ENCODE data around the gene CDH23. TPM values are rescaled to one million over a fixed set of nuclear protein-coding genes. Genes with fewer than 3 reads are reported as not detected.
A peak's percentile ranks its signal among the peaks of the same experiment; 100 is the strongest.

Gene CDH23
- polyA plus RNA-seq, 1 donor from 2014 or later: 6.6 TPM

DNA sequence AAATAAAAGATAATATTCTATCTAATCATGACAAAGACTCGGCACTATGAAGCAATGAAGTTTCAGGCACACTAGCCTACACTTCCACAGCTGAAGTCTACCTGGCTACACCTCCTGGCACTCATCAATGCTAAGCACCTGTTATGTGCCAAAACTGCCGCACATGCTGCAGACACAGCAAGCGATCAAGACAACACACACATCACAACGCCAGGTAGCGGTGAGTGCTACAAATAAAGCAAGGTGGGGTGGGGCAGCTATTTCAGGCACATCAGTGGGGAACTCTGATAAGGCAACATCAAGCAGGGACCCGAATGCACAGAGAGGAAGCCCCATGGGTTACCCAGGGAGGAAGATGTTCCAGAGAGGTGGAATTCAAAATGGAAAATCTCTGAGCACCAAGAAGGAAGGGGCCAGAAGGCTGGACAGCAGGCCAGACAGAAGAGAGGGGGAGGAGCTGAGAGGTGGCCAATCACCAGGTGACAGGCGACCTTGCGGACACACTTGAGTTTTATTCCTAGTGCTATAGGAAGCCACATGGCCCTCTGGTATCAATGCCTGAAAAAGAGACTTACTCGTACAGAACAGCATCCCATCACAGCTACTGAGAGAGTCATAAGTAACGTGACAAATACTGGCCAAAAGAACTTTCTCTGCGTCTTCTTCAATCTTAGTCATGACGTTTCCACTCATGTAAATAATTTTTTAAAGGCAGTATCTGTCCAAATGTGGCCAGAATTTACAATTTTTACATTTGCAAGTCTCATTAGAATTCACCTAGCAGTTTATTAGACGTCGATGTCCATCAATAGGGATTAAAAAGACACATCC, 446.4 kb downstream of the CDH23 start:
- Histone ChIP-seq H3K4me3 (ENCODE audit: low read length) (peak overlapping the region; percentile 39), H3K4me2 (ENCODE audit: low read length) (no peak overlapping the region), H3K27ac (ENCODE audit: low read length) (peak overlapping the region; percentile 99)

GRCh38 chr10:71844084-71844483, 447.4 kb downstream of the CDH23 start:
- H3K9ac ChIP-seq (ENCODE audit: low read length): no peak overlapping the region
- no peaks in the 10 kb centered on the region for H3K9me3 ChIP-seq (ENCODE audit: low read length)
- peaks cover 81% of the 10 kb centered on the region for H3K79me2 ChIP-seq (replicated peaks; ENCODE audit: insufficient read depth, low read length)
- no peak overlapping the region for H3K27ac ChIP-seq (ENCODE audit: low read length)
- H3K9me2 ChIP-seq (ENCODE audit: insufficient read depth, low read length): no peaks in the 10 kb centered on the region
- H4K20me1 ChIP-seq (ENCODE audit: insufficient read depth): peaks cover 6% of the 10 kb centered on the region
- H3F3A ChIP-seq (ENCODE audit: insufficient read depth, low read length, poor library complexity, severe bottlenecking): peaks cover 11% of the 10 kb centered on the region
- H3K4me3 ChIP-seq (ENCODE audit: low read length): no peak overlapping the region
- H2AFZ ChIP-seq (ENCODE audit: low read depth, low read length): no peak overlapping the region
- H3K27me3 ChIP-seq (ENCODE audit: insufficient read depth, low read depth, low read length): no peaks in the 10 kb centered on the region
- no peak overlapping the region for H3K4me2 ChIP-seq (ENCODE audit: low read length)
- H3K36me3 ChIP-seq (ENCODE audit: insufficient read depth, low read length): no peaks in the 10 kb centered on the region
- TF ChIP-seq, protein P1, sequence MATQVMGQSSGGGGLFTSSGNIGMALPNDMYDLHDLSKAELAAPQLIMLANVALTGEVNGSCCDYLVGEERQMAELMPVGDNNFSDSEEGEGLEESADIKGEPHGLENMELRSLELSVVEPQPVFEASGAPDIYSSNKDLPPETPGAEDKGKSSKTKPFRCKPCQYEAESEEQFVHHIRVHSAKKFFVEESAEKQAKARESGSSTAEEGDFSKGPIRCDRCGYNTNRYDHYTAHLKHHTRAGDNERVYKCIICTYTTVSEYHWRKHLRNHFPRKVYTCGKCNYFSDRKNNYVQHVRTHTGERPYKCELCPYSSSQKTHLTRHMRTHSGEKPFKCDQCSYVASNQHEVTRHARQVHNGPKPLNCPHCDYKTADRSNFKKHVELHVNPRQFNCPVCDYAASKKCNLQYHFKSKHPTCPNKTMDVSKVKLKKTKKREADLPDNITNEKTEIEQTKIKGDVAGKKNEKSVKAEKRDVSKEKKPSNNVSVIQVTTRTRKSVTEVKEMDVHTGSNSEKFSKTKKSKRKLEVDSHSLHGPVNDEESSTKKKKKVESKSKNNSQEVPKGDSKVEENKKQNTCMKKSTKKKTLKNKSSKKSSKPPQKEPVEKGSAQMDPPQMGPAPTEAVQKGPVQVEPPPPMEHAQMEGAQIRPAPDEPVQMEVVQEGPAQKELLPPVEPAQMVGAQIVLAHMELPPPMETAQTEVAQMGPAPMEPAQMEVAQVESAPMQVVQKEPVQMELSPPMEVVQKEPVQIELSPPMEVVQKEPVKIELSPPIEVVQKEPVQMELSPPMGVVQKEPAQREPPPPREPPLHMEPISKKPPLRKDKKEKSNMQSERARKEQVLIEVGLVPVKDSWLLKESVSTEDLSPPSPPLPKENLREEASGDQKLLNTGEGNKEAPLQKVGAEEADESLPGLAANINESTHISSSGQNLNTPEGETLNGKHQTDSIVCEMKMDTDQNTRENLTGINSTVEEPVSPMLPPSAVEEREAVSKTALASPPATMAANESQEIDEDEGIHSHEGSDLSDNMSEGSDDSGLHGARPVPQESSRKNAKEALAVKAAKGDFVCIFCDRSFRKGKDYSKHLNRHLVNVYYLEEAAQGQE (IDR thresholded peaks at IDR 0.05; ENCODE audit: borderline replicate concordance): no peak
- TF ChIP-seq EP300 (conservative IDR thresholded peaks at IDR 0.05; ENCODE audit: poor library complexity, severe bottlenecking) (no peak), TAF1 (IDR thresholded peaks at IDR 0.05; ENCODE audit: low read depth) (no peak), EZH2 (IDR thresholded peaks at IDR 0.05; ENCODE audit: borderline replicate concordance, insufficient read depth, low read length, poor library complexity, severe bottlenecking) (no peak), CTCF (IDR thresholded peaks at IDR 0.05; ENCODE audit: poor library complexity, severe bottlenecking) (no peak), SMC3 (conservative IDR thresholded peaks at IDR 0.05; ENCODE audit: poor library complexity) (no peak), MXI1 (conservative IDR thresholded peaks at IDR 0.05; ENCODE audit: poor library complexity, severe bottlenecking) (no peak)

More for the DNA sequence above, 446.4 kb downstream of the CDH23 start:
- H3K27me3 ChIP-seq (ENCODE audit: insufficient read depth, low read depth, low read length): no peaks in the 10 kb centered on the region
- H3K79me2 ChIP-seq (replicated peaks; ENCODE audit: insufficient read depth, low read length): peaks cover 81% of the 10 kb centered on the region
- no peak overlapping the region for H2AFZ ChIP-seq (ENCODE audit: low read depth, low read length)
- H3K9me2 ChIP-seq (ENCODE audit: insufficient read depth, low read length): no peaks in the 10 kb centered on the region
- H3K9me3 ChIP-seq (ENCODE audit: low read length): no peaks in the 10 kb centered on the region
- H3K9ac ChIP-seq (ENCODE audit: low read length): no peak overlapping the region
- H4K20me1 ChIP-seq (ENCODE audit: insufficient read depth): peaks cover 6% of the 10 kb centered on the region
- H3K36me3 ChIP-seq (ENCODE audit: insufficient read depth, low read length): no peaks in the 10 kb centered on the region
- peaks cover 19% of the 10 kb centered on the region for H3F3A ChIP-seq (ENCODE audit: insufficient read depth, low read length, poor library complexity, severe bottlenecking)
- no peak for TF ChIP-seq RAD21 (conservative IDR thresholded peaks at IDR 0.05)
- TF ChIP-seq EZH2 (IDR thresholded peaks at IDR 0.05; ENCODE audit: borderline replicate concordance, insufficient read depth, low read length, poor library complexity, severe bottlenecking): no peak
- TF ChIP-seq CTCF (IDR thresholded peaks at IDR 0.05; ENCODE audit: poor library complexity, severe bottlenecking): no peak
- TF ChIP-seq MXI1 (conservative IDR thresholded peaks at IDR 0.05; ENCODE audit: poor library complexity, severe bottlenecking): no peak
- no peak for TF ChIP-seq SMC3 (conservative IDR thresholded peaks at IDR 0.05; ENCODE audit: poor library complexity)
- TF ChIP-seq POLR2AphosphoS5 (IDR thresholded peaks at IDR 0.05): no peak
- no peak for TF ChIP-seq EP300 (conservative IDR thresholded peaks at IDR 0.05; ENCODE audit: poor library complexity, severe bottlenecking)
- no peak for TF ChIP-seq TAF1 (IDR thresholded peaks at IDR 0.05; ENCODE audit: low read depth)
- TF ChIP-seq, protein P1 (IDR thresholded peaks at IDR 0.05; ENCODE audit: borderline replicate concordance): no peak

Measured in neural cell (in vitro differentiated cells).